IPS-18a (cell line): ENCODE measurements around the gene LRPAP1.
"Not testable (repeated sequence)": the region's sequence is repeated elsewhere in the genome, so short reads cannot be mapped to it uniquely, and the experiment has no call there.

Experiments
- H3K27ac ChIP-seq: one replicate; pipeline ENCODE4 v1.5.1; 2013; ENCODE audit warnings: low read length
- H3K27me3 ChIP-seq: one replicate; pipeline ENCODE4 v1.6.1; 2013; ENCODE audit warnings: mild to moderate bottlenecking, low read length; ENCODE audit not compliant: control insufficient read depth, insufficient read depth
- H3K36me3 ChIP-seq: one replicate; pipeline ENCODE4 v1.6.1; 2013; ENCODE audit warnings: low read depth, low read length; ENCODE audit not compliant: control insufficient read depth
- H3K4me1 ChIP-seq: one replicate; pipeline ENCODE4 v1.6.1; 2013; ENCODE audit warnings: low read depth, low read length; ENCODE audit not compliant: control insufficient read depth
- H3K4me3 ChIP-seq: one replicate; pipeline ENCODE4 v1.5.1; 2013; ENCODE audit warnings: low read length
- H3K9ac ChIP-seq: one replicate; pipeline ENCODE4 v1.6.1; 2013; ENCODE audit warnings: mild to moderate bottlenecking, low read length, moderate library complexity
- H3K9me3 ChIP-seq: one replicate; pipeline ENCODE4 v1.6.1; 2013; ENCODE audit warnings: low read depth, low read length; ENCODE audit not compliant: control insufficient read depth

The LRPAP1 gene

GRCh38 chr4:3545351-3545750 is 13.1 kb upstream of the LRPAP1 start:
- not testable (repeated sequence) for H3K4me3 ChIP-seq, H3K36me3 ChIP-seq, H3K9ac ChIP-seq, H3K27ac ChIP-seq, H3K9me3 ChIP-seq, H3K27me3 ChIP-seq, H3K4me1 ChIP-seq

- not testable (repeated sequence) for H3K27ac ChIP-seq, H3K27me3 ChIP-seq, H3K4me3 ChIP-seq, H3K9ac ChIP-seq, H3K9me3 ChIP-seq, H3K36me3 ChIP-seq, H3K4me1 ChIP-seq
Observed at GRCh38 chr4:3544259-3545025, 12.2 kb upstream of the LRPAP1 start.

GRCh38 chr4:3543415-3543814 is 11.2 kb upstream of the LRPAP1 start:
- not testable (repeated sequence) for H3K36me3 ChIP-seq, H3K9me3 ChIP-seq, H3K4me1 ChIP-seq, H3K27me3 ChIP-seq, H3K4me3 ChIP-seq, H3K9ac ChIP-seq, H3K27ac ChIP-seq

- H3K27me3 ChIP-seq, H3K36me3 ChIP-seq, H3K9me3 ChIP-seq, H3K9ac ChIP-seq, H3K27ac ChIP-seq, H3K4me1 ChIP-seq, H3K4me3 ChIP-seq: not testable (repeated sequence)
Observed at GRCh38 chr4:3538906-3539305, 6.7 kb upstream of the LRPAP1 start.

- H3K9ac ChIP-seq, H3K36me3 ChIP-seq, H3K9me3 ChIP-seq, H3K4me3 ChIP-seq, H3K27ac ChIP-seq: not testable (repeated sequence)
- Histone ChIP-seq H3K27me3 (peaks cover 21% of the 10 kb centered on the region), H3K4me1 (peaks cover 13% of the 10 kb centered on the region)
Observed at GRCh38 chr4:3535812-3536211, 3.6 kb upstream of the LRPAP1 start.

- Histone ChIP-seq H3K4me3 (no peak overlapping the region), H3K27ac (no peak overlapping the region), H3K27me3 (peaks cover 21% of the 10 kb centered on the region), H3K9ac (no peak overlapping the region), H3K4me1 (peaks cover 13% of the 10 kb centered on the region), H3K36me3 (peaks cover 3% of the 10 kb centered on the region), H3K9me3 (no peaks in the 10 kb centered on the region)
Observed at GRCh38 chr4:3533423-3533820, 1.2 kb upstream of the LRPAP1 start.

- no peak overlapping the region for H3K9ac ChIP-seq
- H3K27ac ChIP-seq = no peak overlapping the region
- peaks cover 13% of the 10 kb centered on the region for H3K4me1 ChIP-seq
Observed at GRCh38 chr4:3532751-3533422, 665 bp upstream of the LRPAP1 start.

GRCh38 chr4:3531318-3531878 is 824 bp downstream of the LRPAP1 start:
- H3K4me1 ChIP-seq = peaks cover 13% of the 10 kb centered on the region
- no peak overlapping the region for H3K27ac ChIP-seq
- peaks cover 21% of the 10 kb centered on the region for H3K27me3 ChIP-seq
- peak overlapping the region; percentile 68 for H3K9ac ChIP-seq
- no peaks in the 10 kb centered on the region for H3K9me3 ChIP-seq
- H3K36me3 ChIP-seq = peaks cover 3% of the 10 kb centered on the region
- peak overlapping the region; percentile 62 for H3K4me3 ChIP-seq

More at GRCh38 chr4:3532751-3533422, 665 bp upstream of the LRPAP1 start:
- H3K36me3 ChIP-seq = peaks cover 3% of the 10 kb centered on the region
- H3K9me3 ChIP-seq = no peaks in the 10 kb centered on the region
- H3K27me3 ChIP-seq = peaks cover 21% of the 10 kb centered on the region
- H3K4me3 ChIP-seq = peak overlapping the region; percentile 41

- Histone ChIP-seq H3K4me3 (peak overlapping the region; percentile 62), H3K4me1 (peaks cover 13% of the 10 kb centered on the region), H3K9me3 (no peaks in the 10 kb centered on the region), H3K27me3 (peaks cover 21% of the 10 kb centered on the region), H3K36me3 (peaks cover 3% of the 10 kb centered on the region), H3K27ac (no peak overlapping the region), H3K9ac (peak overlapping the region; percentile 68)
Observed at GRCh38 chr4:3530663-3531254, 1.5 kb downstream of the LRPAP1 start.

GRCh38 chr4:3530051-3530450 is 2.2 kb downstream of the LRPAP1 start:
- H3K9ac ChIP-seq = no peak overlapping the region

GRCh38 chr4:3529363-3529762 is 2.9 kb downstream of the LRPAP1 start:
- no peak overlapping the region for H3K27ac ChIP-seq
- peaks cover 13% of the 10 kb centered on the region for H3K4me1 ChIP-seq
- H3K9ac ChIP-seq = no peak overlapping the region
- H3K36me3 ChIP-seq = peaks cover 9% of the 10 kb centered on the region
- H3K4me3 ChIP-seq = no peak overlapping the region
- H3K27me3 ChIP-seq = peaks cover 21% of the 10 kb centered on the region
- H3K9me3 ChIP-seq = no peaks in the 10 kb centered on the region

More at GRCh38 chr4:3530051-3530450, 2.2 kb downstream of the LRPAP1 start:
- peaks cover 13% of the 10 kb centered on the region for H3K4me1 ChIP-seq
- H3K9me3 ChIP-seq = no peaks in the 10 kb centered on the region
- no peak overlapping the region for H3K27ac ChIP-seq
- peaks cover 3% of the 10 kb centered on the region for H3K36me3 ChIP-seq
- peaks cover 21% of the 10 kb centered on the region for H3K27me3 ChIP-seq
- no peak overlapping the region for H3K4me3 ChIP-seq
